ENCODE results near the gene EID2B. TPM values are rescaled to one million over a fixed set of nuclear protein-coding genes. Genes with fewer than 3 reads are reported as not detected.
A peak's percentile ranks its signal among the peaks of the same experiment; 100 is the strongest.

EID2B gene
- total RNA-seq (1 to 10 TPM; 2.0 to 5.3 (median 4.5) TPM), polyA plus RNA-seq (1 to 10 TPM; 4.6 to 5.7 (median 5.4) TPM)
- long read RNA-seq, donor 1, transcript EID2B-201 (1 exons, 1,865 nt): major isoform, 8 of 8 reads
- long read RNA-seq, donor 1, partial matches to known transcripts: 0 of 8 reads
- long read RNA-seq, donor 1, other reads (novel, unspliced or antisense): 0 of 8 reads
- long read RNA-seq, donor 2, partial matches to known transcripts: 0 of 2 reads
- long read RNA-seq, donor 2, other reads (novel, unspliced or antisense): 0 of 2 reads

- peak within 1 kb of the TSS; percentile 56 to 92 (median 80) for H3K4me3 ChIP-seq
- TF ChIP-seq POLR2A (IDR thresholded peaks at IDR 0.05): peak in 1 of 3 donors; percentile 34
- peak; percentile 90 to 95 (median 93) for TF ChIP-seq POLR2AphosphoS5 (IDR thresholded peaks at IDR 0.05)
- TF ChIP-seq CTCF (IDR thresholded peaks at IDR 0.05 in 8 of 11, conservative IDR thresholded peaks at IDR 0.05 in 3 of 11): peak; percentile 94 to 100 (median 98)
- peak; percentile 99 for DNase-seq
- no peaks in the 10 kb centered on the region for H3K9me3 ChIP-seq
- H3K4me1 ChIP-seq: peaks cover 5 to 43% (median 25%) of the 10 kb centered on the region in 6 donors
- WGBS, 5 donors: 0 to 1% (median 0%) methylated on average over 46 to 65 of the region's 65 CpGs
- peak within 1 kb of the TSS; percentile 65 to 90 (median 82) for H3K27ac ChIP-seq
- H3K27me3 ChIP-seq (replicated peaks in 1 of 7): no peaks in the 10 kb centered on the region
- intact Hi-C loops (cut with DNase I; ENCODE audit: low total_unique reads): loop anchor here (5.0 to 10.0 kb wide), 3 partner anchors 50 to 408 kb away; partner anchors contain the start of genes PAK4, SUPT5H and TIMM50
- peaks cover 0 to 5% (median 0%) of the 10 kb centered on the region in 6 donors for H3K36me3 ChIP-seq
Observed at GRCh38 chr19:39532233-39533002, at the start of gene EID2B. TSS of gene EID2B (minus strand) at chr19:39532852. CDS start at chr19:39532802, 50 bp downstream.

- no peak for TF ChIP-seq POLR2A (IDR thresholded peaks at IDR 0.05)
- no peak for TF ChIP-seq POLR2AphosphoS5 (IDR thresholded peaks at IDR 0.05)
- TF ChIP-seq CTCF (IDR thresholded peaks at IDR 0.05 in 8 of 11, conservative IDR thresholded peaks at IDR 0.05 in 3 of 11): no peak
- intact Hi-C loops (cut with DNase I; ENCODE audit: low total_unique reads): no loop called here
- Histone ChIP-seq H3K4me1 (no peaks in the 10 kb centered on the region), H3K27ac (no peak overlapping the region), H3K27me3 (replicated peaks in 1 of 7) (peaks cover 0 to 38% (median 0%) of the 10 kb centered on the region in 7 donors), H3K9me3 (peaks cover 0 to 16% (median 7%) of the 10 kb centered on the region in 8 donors), H3K36me3 (no peaks in the 10 kb centered on the region), H3K4me3 (no peak overlapping the region)
- 46 to 73% (median 49%) methylated on average over 4 of the region's 4 CpGs for WGBS, 5 donors
- DNase-seq: no peak
Observed at GRCh38 chr19:39582442-39582841, 49.8 kb upstream of the EID2B start.

GRCh38 chr19:39568604-39569003, 36.0 kb upstream of the EID2B start:
- WGBS, 5 donors: 56 to 78% (median 62%) methylated on average over 3 of the region's 3 CpGs
- intact Hi-C loops (cut with DNase I; ENCODE audit: low total_unique reads): no loop called here
- H3K4me1 ChIP-seq: no peaks in the 10 kb centered on the region
- H3K27ac ChIP-seq: no peak overlapping the region
- no peaks in the 10 kb centered on the region for H3K36me3 ChIP-seq
- TF ChIP-seq POLR2AphosphoS5 (IDR thresholded peaks at IDR 0.05) (no peak), POLR2A (IDR thresholded peaks at IDR 0.05) (no peak), CTCF (IDR thresholded peaks at IDR 0.05 in 8 of 11, conservative IDR thresholded peaks at IDR 0.05 in 3 of 11) (no peak)
- no peak for DNase-seq
- peaks cover 0 to 23% (median 0%) of the 10 kb centered on the region in 7 donors for H3K27me3 ChIP-seq (replicated peaks in 1 of 7)
- H3K9me3 ChIP-seq: peaks cover 0 to 13% (median 7%) of the 10 kb centered on the region in 8 donors
- no peak overlapping the region for H3K4me3 ChIP-seq

- Histone ChIP-seq H3K4me3 (no peak overlapping the region), H3K9me3 (no peaks in the 10 kb centered on the region), H3K27ac (no peak overlapping the region), H3K27me3 (replicated peaks in 1 of 7) (peaks cover 0 to 23% (median 0%) of the 10 kb centered on the region in 7 donors), H3K36me3 (no peaks in the 10 kb centered on the region), H3K4me1 (no peaks in the 10 kb centered on the region)
- no peak for TF ChIP-seq POLR2AphosphoS5 (IDR thresholded peaks at IDR 0.05)
- TF ChIP-seq CTCF (IDR thresholded peaks at IDR 0.05 in 8 of 11, conservative IDR thresholded peaks at IDR 0.05 in 3 of 11): no peak
- no peak for TF ChIP-seq POLR2A (IDR thresholded peaks at IDR 0.05)
- no peak for DNase-seq
- intact Hi-C loops (cut with DNase I; ENCODE audit: low total_unique reads): no loop called here
- WGBS, 5 donors: 45 to 49% (median 47%) methylated on average over 3 of the region's 3 CpGs
Observed at GRCh38 chr19:39566064-39566463, 33.4 kb upstream of the EID2B start.

Data from spleen (tissue), 13 donors.